Measurements from ENCODE around the gene CMKLR1. TPM values are rescaled to one million over a fixed set of nuclear protein-coding genes. Genes with fewer than 3 reads are reported as not detected.

Gene CMKLR1
- total RNA-seq, 1 experiment from 2014 or later = 0.15 TPM

DNA sequence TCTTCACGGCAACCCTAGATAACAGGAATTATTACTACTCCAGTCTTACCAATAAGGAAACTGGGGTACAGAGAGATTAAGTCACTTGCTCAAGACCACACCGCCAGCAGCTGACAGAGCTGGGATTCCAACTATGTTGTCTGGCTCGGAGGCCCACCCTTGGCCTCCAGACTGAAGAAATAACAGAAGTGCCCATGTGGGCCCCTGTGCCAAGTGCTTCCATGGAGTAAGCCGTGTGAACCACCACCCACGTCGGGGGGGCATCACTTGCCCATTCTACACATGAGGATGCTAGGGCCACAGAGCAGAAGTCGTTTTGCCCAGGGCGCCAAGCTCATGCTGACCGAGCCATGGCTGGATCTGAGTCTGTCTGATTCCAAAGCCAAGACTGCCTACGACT, 926 bp upstream of the CMKLR1 start:
- Histone ChIP-seq H3K9ac (ENCODE audit: low read length) (no peak overlapping the region), H3K27ac (ENCODE audit: low read depth, low read length) (no peak overlapping the region), H3K4me1 (ENCODE audit: control insufficient read depth in 1 of 2, insufficient read depth in 2 of 2, low read length in 2 of 2) (no peaks in the 10 kb centered on the region), H3K36me3 (ENCODE audit: control insufficient read depth in 1 of 2, insufficient read depth in 2 of 2, low read length in 2 of 2) (no peaks in the 10 kb centered on the region), H3K4me3 (replicated peaks in 1 of 2; ENCODE audit: low read depth in 1 of 2, low read length in 2 of 2) (no peak overlapping the region), H3K9me2 (ENCODE audit: insufficient read depth) (no peaks in the 10 kb centered on the region), H3K79me2 (ENCODE audit: insufficient read depth, low read length) (no peaks in the 10 kb centered on the region), H3K9me3 (ENCODE audit: control insufficient read depth in 1 of 2, insufficient read depth in 1 of 2, low read depth in 1 of 2, low read length in 2 of 2) (no peaks in the 10 kb centered on the region), H2AFZ (ENCODE audit: low read depth, low read length, poor library complexity, severe bottlenecking) (no peak overlapping the region), H4K20me1 (ENCODE audit: insufficient read depth) (no peaks in the 10 kb centered on the region), H3K27me3 (ENCODE audit: insufficient read depth, low read length) (0 out of 2 replicates have a peak, but pooled peaks cover 4% of the 10 kb centered on the region), H3K4me2 (ENCODE audit: low read length) (no peak overlapping the region)
- CTCF ChIA-PET = no interaction called here
- POLR2A ChIA-PET = no interaction called here
- RAD21 ChIA-PET (ENCODE audit: low non-redundant PET in 1 of 2, low total read pairs in 2 of 2, uncharacterized antibody in 2 of 2, unreplicated experiment in 2 of 2) = no interaction called here
- no TSS peak for BruUV-seq (replicated peaks)
- TF ChIP-seq FOSL1 (IDR thresholded peaks at IDR 0.05; ENCODE audit: low read depth) = no peak
- TF ChIP-seq, protein P1, sequence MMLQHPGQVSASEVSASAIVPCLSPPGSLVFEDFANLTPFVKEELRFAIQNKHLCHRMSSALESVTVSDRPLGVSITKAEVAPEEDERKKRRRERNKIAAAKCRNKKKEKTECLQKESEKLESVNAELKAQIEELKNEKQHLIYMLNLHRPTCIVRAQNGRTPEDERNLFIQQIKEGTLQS (IDR thresholded peaks at IDR 0.05) = no peak
- no peak for TF ChIP-seq CBX3 (IDR thresholded peaks at IDR 0.05; ENCODE audit: low read depth)
- TF ChIP-seq SRF (IDR thresholded peaks at IDR 0.05; ENCODE audit: low read depth) = no peak
- no peak for TF ChIP-seq JUND (IDR thresholded peaks at IDR 0.05)
- TF ChIP-seq, protein P2, sequence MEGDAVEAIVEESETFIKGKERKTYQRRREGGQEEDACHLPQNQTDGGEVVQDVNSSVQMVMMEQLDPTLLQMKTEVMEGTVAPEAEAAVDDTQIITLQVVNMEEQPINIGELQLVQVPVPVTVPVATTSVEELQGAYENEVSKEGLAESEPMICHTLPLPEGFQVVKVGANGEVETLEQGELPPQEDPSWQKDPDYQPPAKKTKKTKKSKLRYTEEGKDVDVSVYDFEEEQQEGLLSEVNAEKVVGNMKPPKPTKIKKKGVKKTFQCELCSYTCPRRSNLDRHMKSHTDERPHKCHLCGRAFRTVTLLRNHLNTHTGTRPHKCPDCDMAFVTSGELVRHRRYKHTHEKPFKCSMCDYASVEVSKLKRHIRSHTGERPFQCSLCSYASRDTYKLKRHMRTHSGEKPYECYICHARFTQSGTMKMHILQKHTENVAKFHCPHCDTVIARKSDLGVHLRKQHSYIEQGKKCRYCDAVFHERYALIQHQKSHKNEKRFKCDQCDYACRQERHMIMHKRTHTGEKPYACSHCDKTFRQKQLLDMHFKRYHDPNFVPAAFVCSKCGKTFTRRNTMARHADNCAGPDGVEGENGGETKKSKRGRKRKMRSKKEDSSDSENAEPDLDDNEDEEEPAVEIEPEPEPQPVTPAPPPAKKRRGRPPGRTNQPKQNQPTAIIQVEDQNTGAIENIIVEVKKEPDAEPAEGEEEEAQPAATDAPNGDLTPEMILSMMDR (IDR thresholded peaks at IDR 0.05 in 2 of 3, conservative IDR thresholded peaks at IDR 0.05 in 1 of 3; ENCODE audit: borderline replicate concordance in 1 of 3, insufficient read depth in 1 of 3, low read depth in 2 of 3, low read length in 2 of 3) = no peak
- TF ChIP-seq EZH2phosphoT487 (IDR thresholded peaks at IDR 0.05; ENCODE audit: borderline replicate concordance) = no peak
- TF ChIP-seq EGR1 (IDR thresholded peaks at IDR 0.05; ENCODE audit: low read depth) = no peak
- no peak for TF ChIP-seq SIN3A (IDR thresholded peaks at IDR 0.05; ENCODE audit: low read depth)
- no peak for TF ChIP-seq EZH2 (IDR thresholded peaks at IDR 0.05)
- TF ChIP-seq ELF1 (IDR thresholded peaks at IDR 0.05; ENCODE audit: borderline replicate concordance, low read depth) = no peak
- TF ChIP-seq CEBPB (IDR thresholded peaks at IDR 0.05; ENCODE audit: low read depth) = no peak
- TF ChIP-seq TCF7L2 (IDR thresholded peaks at IDR 0.05; ENCODE audit: borderline replicate concordance, extremely low read depth, insufficient read depth, insufficient read length) = no peak
- no peak for TF ChIP-seq YY1 (IDR thresholded peaks at IDR 0.05; ENCODE audit: extremely low read depth, insufficient replicate concordance, low read depth, low read length)
- no peak for TF ChIP-seq ZFX (IDR thresholded peaks at IDR 0.05)
- TF ChIP-seq ZNF274 (IDR thresholded peaks at IDR 0.05; ENCODE audit: low read depth, low read length) = no peak
- TF ChIP-seq, protein P3, sequence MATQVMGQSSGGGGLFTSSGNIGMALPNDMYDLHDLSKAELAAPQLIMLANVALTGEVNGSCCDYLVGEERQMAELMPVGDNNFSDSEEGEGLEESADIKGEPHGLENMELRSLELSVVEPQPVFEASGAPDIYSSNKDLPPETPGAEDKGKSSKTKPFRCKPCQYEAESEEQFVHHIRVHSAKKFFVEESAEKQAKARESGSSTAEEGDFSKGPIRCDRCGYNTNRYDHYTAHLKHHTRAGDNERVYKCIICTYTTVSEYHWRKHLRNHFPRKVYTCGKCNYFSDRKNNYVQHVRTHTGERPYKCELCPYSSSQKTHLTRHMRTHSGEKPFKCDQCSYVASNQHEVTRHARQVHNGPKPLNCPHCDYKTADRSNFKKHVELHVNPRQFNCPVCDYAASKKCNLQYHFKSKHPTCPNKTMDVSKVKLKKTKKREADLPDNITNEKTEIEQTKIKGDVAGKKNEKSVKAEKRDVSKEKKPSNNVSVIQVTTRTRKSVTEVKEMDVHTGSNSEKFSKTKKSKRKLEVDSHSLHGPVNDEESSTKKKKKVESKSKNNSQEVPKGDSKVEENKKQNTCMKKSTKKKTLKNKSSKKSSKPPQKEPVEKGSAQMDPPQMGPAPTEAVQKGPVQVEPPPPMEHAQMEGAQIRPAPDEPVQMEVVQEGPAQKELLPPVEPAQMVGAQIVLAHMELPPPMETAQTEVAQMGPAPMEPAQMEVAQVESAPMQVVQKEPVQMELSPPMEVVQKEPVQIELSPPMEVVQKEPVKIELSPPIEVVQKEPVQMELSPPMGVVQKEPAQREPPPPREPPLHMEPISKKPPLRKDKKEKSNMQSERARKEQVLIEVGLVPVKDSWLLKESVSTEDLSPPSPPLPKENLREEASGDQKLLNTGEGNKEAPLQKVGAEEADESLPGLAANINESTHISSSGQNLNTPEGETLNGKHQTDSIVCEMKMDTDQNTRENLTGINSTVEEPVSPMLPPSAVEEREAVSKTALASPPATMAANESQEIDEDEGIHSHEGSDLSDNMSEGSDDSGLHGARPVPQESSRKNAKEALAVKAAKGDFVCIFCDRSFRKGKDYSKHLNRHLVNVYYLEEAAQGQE (IDR thresholded peaks at IDR 0.05; ENCODE audit: low read depth) = no peak
- no peak for TF ChIP-seq POLR2A (IDR thresholded peaks at IDR 0.05; ENCODE audit: borderline replicate concordance, extremely low read depth, insufficient read depth, insufficient read length)
- TF ChIP-seq RAD21 (IDR thresholded peaks at IDR 0.05; ENCODE audit: low read depth) = no peak
- intact Hi-C loops (cut with micrococcal nuclease) = no loop called here
- no peak for ATAC-seq
- no peak for DNase-seq (ENCODE audit: low read depth, low spot score)
